ENCODE measurements around the gene CCR7. TPM values are rescaled to one million over a fixed set of nuclear protein-coding genes. Genes with fewer than 3 reads are reported as not detected.
A peak's percentile ranks its signal among the peaks of the same experiment; 100 is the strongest.

The CCR7 gene
- total and polyA plus RNA-seq, 2 of the 4 experiments (the other 2 are of a cell fraction): 0.14 to 0.36 TPM

- Histone ChIP-seq H3K9ac (ENCODE audit: low read depth, low read length) (peak overlapping the region; percentile 33), H4K5ac (ENCODE audit: low read depth, low read length) (peak overlapping the region; percentile 88), H4K20me1 (ENCODE audit: insufficient read depth, low read length) (no peaks in the 10 kb centered on the region), H2BK15ac (ENCODE audit: low read depth, low read length) (peak overlapping the region; percentile 94), H3K4me2 (ENCODE audit: low read depth, low read length) (no peak overlapping the region), H3K23ac (ENCODE audit: low read depth, low read length) (peak overlapping the region; percentile 95), H4K8ac (ENCODE audit: low read depth in 2 of 2, low read length in 2 of 2) (peak overlapping the region; percentile 57 to 91), H2AFZ (replicated peaks; ENCODE audit: low read length, poor library complexity) (peak overlapping the region; percentile 90), H3K9me3 (ENCODE audit: control insufficient read depth, insufficient read depth, low read length) (no peaks in the 10 kb centered on the region), H3K9me1 (ENCODE audit: insufficient read depth, low read length) (peaks cover 27% of the 10 kb centered on the region), H3K79me1 (ENCODE audit: low read depth in 1 of 2, low read length in 2 of 2) (peaks cover 0 to 17% of the 10 kb centered on the region in 2 experiments; a peak in 1 of 4 replicates), H2AK9ac (replicated peaks; ENCODE audit: low read depth, low read length, poor library complexity) (peak overlapping the region; percentile 92), H2BK120ac (ENCODE audit: low read depth, low read length) (peak overlapping the region; percentile 95), H3K18ac (ENCODE audit: low read depth, low read length) (peak overlapping the region; percentile 96), H2BK5ac (ENCODE audit: low read depth, low read length, poor library complexity, severe bottlenecking) (peak overlapping the region; percentile 92), H3K4me3 (ENCODE audit: insufficient read depth, low read depth, low read length) (no peak overlapping the region), H3K4ac (ENCODE audit: low read depth, low read length) (peak overlapping the region; percentile 89), H3K27ac (ENCODE audit: insufficient read depth, low read length) (peak overlapping the region; percentile 51), H3K36me3 (ENCODE audit: control insufficient read depth, insufficient read depth, low read length) (no peaks in the 10 kb centered on the region), H3K27me3 (ENCODE audit: control insufficient read depth, insufficient read depth, low read length) (no peaks in the 10 kb centered on the region), H3K4me1 (ENCODE audit: control insufficient read depth, insufficient read depth, low read length) (peaks cover 42% of the 10 kb centered on the region), H3K56ac (ENCODE audit: extremely low read depth, insufficient read depth, low read length) (peak overlapping the region; percentile 59), H2BK20ac (ENCODE audit: low read depth, low read length) (peak overlapping the region; percentile 97), H2AK5ac (ENCODE audit: low read depth, low read length) (peak overlapping the region; percentile 88), H4K91ac (ENCODE audit: insufficient read depth, low read depth, low read length) (peak overlapping the region; percentile 96), H3K14ac (replicated peaks; ENCODE audit: low read depth, low read length) (peak overlapping the region; percentile 98)
- BruUV-seq (replicated peaks): no TSS peak
- intact Hi-C loops (cut with micrococcal nuclease): loop anchor here (1.0 to 5.0 kb wide), 7 partner anchors 28 to 230 kb away; partner anchors contain the start of gene IGFBP4
- DNase-seq (peak; percentile 37), ATAC-seq (ENCODE audit: low read depth) (peak; percentile 15)
- ChIA-PET CTCF (interaction anchor here (0.6 to 4.8 kb wide), 19 partner anchors 16 to 219 kb away, joined by 3 to 43 read pairs (median 5); partner anchors contain the start of genes GJD3 and TOP2A), POLR2A (ENCODE audit: unreplicated experiment) (interaction anchor here (0.6 to 1.3 kb wide), 4 partner anchors 8 to 175 kb away, joined by 4 to 5 read pairs (median 5); no protein-coding TSS in a partner anchor)
- in situ Hi-C loops (cut with MboI; ENCODE audit: low sequenced_read_pairs): loop anchor here (5.0 kb wide), 2 partner anchors 90 to 170 kb away; partner anchors contain the start of genes GJD3 and IGFBP4
- dilution Hi-C loops (cut with HindIII; ENCODE audit: low sequenced_read_pairs, unreplicated experiment): no loop called here
- WGBS, 2 experiments (ENCODE audit: extremely low coverage in 2 of 2, insufficient read length in 1 of 2): no CpG with 5 or more reads among the region's 6 CpGs
- TF ChIP-seq SMC3 (IDR thresholded peaks at IDR 0.05; ENCODE audit: low read depth, low read length) (no peak), RAD21 (IDR thresholded peaks at IDR 0.05; ENCODE audit: low read length) (no peak), FOS (IDR thresholded peaks at IDR 0.05; ENCODE audit: low read depth, low read length) (no peak)
These were observed 32.6 kb downstream of the CCR7 start for GRCh38 chr17:40532520-40533253.

Data from IMR-90 (cell line).